HG03196 (cell line): ENCODE measurements around the gene UBE2F.
"Not testable (repeated sequence)": the region's sequence is repeated elsewhere in the genome, so short reads cannot be mapped to it uniquely, and the experiment has no call there.

Experiments
- ATAC-seq: cut with Tn5 transposase; IDR thresholded peaks from one replicate; pipeline ENCODE4 v1.9.1; 2021; ENCODE audit not compliant: unreplicated experiment

The UBE2F gene

GRCh38 chr2:238042849-238043584 lies 76.2 kb downstream of the UBE2F start:
- ATAC-seq = no peak

DNA sequence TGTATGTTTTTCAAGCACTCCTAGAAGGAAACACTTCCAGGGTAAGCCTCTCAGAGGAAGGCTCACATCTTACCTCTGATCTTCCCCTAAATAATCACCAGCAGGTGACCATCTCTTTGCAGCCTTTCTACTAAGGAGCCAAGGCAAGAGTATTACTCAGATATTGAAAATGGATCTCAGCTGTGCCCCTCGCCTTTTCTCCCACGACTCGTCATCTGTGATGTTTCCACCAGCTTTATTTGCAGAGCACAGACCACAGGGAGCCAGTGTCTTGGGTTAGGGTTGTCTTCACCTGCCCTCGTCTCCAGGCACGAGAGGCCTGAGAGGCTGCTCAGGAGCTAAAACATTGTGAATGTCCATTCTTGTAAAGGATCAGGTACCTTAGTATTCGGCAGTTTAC lies 77.0 kb downstream of the UBE2F start:
- ATAC-seq = no peak

DNA sequence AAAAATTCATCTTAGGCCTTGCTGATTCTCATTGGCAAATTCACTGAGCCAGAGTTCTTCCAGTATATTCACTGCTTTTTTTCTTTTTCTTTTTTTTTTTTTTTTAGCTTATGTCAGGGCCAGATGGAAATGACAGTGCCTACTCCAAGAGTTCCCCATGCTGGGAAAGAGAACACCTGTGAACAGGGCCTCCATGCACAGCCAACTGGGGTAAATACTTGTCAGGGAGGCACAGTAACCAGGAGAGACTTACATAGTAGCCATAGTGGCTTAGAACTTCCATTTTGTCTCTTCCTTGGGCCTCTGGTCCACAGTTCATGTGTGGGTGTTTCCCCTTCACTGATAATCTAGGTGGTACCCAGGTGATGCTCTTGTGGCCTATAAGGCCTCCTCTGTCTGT lies 78.8 kb downstream of the UBE2F start:
- ATAC-seq = no peak

GRCh38 chr2:238046725-238047270 lies 80.0 kb downstream of the UBE2F start:
- no peak for ATAC-seq

GRCh38 chr2:238053191-238053776 lies 86.5 kb downstream of the UBE2F start:
- ATAC-seq = no peak

- no peak for ATAC-seq
These were observed 89.0 kb downstream of the UBE2F start for GRCh38 chr2:238055841-238056240.

DNA sequence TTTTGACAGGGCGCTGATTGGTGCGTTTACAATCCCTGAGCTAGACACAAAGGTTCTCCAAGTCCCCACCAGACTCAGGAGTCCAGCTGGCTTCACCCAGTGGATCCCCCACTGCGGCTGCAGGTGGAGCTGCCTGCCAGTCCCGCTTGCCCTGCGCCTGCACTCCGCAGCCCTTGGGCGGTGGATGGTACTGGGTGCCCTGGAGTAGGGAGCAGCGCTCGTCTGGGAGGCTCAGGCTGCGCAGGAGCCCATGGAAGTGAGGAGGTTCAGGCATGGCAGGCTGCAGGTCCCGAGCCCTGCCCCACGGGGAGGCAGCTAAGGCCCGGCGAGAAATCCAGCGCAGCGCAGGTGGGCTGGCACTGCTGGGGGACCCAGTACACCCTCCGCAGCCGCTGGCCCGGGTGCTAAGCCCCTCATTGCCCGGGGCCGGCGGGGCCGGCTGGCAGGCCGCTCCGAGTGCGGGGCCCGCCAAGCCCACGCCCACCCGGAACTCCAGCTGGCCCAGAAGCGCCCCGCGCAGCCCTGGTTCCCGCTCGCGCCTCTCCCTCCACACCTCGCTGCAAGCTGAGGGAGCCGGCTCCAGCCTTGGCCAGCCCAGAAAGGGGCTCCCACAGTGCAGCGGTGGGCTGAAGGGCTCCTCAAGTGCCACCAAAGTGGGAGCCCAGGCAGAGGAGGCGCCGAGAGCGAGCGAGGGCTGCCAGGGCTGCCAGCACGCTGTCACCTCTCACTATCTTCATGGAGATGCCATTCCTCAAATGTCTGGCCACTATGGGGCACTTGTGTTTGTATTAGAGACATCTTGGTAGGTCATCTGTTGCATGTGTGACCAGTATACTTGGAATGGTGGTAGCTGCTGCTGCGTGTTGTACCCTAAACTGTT lies 91.1 kb downstream of the UBE2F start:
- ATAC-seq = not testable (repeated sequence)

DNA sequence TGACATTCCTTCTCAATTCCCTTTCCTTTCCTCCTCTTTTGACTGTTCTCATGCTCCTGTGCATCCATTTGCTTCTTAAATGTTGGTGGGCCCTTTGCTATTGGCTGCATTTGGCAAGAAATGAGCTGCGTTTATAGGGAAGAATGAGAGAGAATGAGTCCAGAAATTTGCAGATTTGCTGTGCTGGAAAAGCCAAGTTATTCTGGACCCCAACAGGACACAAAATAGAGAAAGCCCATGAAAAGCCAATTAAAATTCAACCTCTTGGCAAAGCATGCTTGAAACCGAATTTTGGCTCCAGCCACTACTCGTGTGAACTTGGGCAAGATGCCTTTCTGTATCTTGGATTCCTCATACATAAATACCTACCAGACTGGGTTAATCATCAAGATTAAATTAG lies 92.7 kb downstream of the UBE2F start:
- no peak for ATAC-seq

GRCh38 chr2:238060096-238060541 lies 93.3 kb downstream of the UBE2F start:
- ATAC-seq = no peak

DNA sequence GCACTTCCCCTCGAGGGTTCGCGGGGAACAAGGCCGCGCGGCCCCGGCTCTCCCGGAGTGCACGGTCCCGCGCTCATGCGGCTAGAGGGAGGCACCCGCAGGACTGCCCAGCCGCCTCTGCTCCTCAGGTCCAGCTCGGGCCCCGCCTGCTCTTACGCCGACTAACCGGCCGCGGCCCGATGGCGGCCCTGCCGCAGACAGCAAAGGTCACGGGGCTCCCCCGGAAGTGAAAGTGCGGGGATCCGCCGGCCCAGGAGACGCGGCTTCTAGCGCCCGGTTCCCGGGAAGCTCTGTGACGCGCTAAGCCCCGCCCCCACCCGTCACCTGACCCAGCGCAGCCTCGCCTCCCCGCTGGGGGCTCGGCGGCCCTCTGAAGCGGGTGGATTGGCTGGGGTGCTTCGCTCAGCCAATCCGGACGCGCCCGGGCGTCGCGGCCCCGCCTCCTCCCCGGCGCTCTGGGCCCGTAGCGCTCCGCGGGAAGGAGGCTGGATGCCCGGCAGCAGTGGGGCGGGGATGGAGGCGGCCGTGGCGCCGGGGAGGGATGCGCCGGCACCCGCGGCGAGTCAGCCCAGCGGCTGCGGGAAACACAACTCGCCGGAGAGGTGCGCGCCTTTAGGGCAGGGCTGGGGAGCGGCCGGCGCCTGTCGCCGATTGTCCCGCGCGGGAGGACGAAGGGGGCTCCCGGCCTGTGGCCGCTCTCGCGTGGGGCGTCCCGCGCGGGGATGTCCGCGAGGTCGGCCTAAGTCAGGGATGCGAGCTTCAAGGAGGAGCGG lies 93.9 kb downstream of the UBE2F start, which contains the start of gene SCLY:
TSS of gene SCLY (plus strand) at position 460 of the 773 bp plus-strand sequence. CDS start at position 514, 54 bp downstream.
- ATAC-seq = peak; percentile 86

GRCh38 chr2:238061315-238062202 lies 94.7 kb downstream of the UBE2F start:
- peak; percentile 20 for ATAC-seq

GRCh38 chr2:238063414-238064189 lies 96.8 kb downstream of the UBE2F start:
- ATAC-seq = no peak

DNA sequence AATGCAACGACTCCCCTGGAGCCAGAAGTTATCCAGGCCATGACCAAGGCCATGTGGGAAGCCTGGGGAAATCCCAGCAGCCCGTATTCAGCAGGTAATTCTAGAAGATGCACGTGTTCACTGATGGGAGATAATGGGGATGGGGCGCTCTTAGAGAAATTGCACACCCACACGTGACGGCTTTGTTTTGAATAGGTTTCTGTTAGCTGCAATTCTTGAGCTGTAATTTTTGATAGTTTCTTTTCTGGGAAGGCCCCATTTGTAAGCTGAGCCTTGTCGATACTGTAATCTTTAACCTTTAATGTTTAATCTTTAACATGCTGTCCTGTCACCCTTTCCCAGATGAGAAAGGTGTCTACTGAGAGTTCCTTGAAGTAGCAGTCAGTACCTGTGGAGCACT lies 97.6 kb downstream of the UBE2F start:
- no peak for ATAC-seq

DNA sequence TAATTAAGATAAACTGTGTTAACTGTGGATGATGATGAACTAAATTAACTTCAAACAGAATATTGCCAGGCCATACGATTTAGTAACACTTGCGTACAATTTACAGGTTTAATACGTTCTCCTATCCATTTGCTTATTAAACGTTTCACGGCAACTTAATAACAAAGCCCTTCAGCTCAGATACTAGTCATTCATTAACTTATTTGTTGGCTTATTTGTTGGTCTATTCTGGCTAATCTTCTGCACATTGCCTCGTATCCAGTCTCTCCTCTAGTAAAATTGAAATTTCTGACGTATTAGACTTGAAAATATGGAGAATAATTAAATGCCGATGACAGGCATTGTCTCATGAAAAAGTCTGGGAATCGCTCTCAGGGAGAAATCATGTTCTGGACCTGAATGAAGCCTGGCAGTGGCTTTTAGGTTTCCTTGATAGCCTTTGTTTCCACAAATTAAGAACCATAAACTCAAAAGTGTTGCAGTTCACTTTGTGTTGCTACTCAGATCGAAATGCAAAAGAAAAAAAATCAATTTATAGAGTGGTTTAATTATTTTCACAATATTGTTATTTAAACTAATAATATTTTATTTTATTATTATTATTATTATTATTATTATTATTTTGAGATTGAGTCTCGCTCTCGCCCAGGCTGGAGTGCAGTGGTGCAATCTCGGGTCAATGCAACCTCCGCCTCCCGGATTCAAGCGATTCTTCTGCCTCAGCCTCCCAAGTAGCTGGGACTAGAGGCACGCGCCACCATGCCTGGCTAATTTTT lies 98.4 kb downstream of the UBE2F start:
- ATAC-seq = no peak

DNA sequence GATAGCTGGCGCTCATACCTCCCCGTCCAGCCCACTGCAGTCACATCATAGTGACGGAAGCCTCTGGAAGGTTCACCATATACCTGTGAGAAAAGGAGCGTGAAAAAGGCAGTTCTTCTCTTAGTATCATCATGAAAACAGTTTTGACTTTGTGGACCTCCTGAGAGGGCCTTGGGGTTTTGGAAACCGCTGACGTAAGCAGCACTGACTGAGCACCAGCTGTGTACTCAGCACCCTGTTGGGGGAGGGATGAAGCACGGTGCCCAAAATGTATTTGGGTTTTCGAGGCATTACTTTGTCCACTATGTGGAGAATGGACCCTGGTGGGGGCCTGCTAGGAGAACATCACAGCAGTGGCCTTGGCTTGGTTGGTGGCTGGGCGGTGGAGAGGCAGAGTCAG lies 99.4 kb downstream of the UBE2F start:
- no peak for ATAC-seq

DNA sequence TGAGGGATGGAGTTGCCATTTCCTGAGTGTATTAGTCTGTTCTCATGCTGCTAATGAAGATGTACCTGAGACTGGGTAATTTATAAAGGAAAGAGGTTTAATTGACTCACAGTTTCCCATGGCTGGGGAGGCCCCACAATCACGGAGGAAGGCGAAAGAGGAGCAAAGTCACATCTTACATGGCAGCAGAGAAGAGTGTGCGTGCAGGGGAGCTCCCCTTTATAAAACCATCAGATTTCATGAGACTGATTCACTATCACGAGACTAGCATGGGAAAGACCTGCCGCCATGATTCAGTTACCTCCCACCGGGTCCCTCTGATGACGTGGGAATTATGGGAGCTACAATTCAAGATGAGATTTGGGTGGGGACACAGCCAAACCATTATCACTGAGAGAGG lies 99.9 kb downstream of the UBE2F start:
- ATAC-seq = not testable (repeated sequence)

GRCh38 chr2:238067939-238068338 lies 101.1 kb downstream of the UBE2F start:
- ATAC-seq = no peak
